ENCODE measurements around the gene BSCL2.
A peak's percentile ranks its signal among the peaks of the same experiment; 100 is the strongest.
"Not testable (repeated sequence)": the region's sequence is repeated elsewhere in the genome, so short reads cannot be mapped to it uniquely, and the experiment has no call there.

BSCL2 gene

DNA sequence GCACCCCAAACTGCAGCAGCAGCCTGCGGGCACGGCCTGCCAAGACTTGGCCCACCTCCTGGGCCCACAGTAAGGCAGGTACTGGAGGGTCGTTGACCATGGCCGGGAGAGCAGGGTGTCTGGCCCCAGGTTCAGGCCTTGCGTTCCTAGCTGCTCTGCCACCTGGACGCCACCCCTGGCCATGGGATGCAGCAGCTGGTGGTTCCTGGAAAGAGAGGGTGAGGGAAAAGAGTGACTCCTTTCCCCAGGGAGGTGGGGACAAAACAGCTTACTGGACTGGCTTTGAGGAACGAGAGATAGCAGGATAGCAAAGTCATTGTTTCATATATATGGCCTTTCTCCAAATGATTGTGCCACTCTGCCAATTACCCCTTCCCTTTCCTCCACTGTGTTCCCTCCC, 1.8 kb downstream of the BSCL2 start:
- peak overlapping the region; percentile 89 for H3K56ac ChIP-seq (ENCODE audit: low read length)
- no peak overlapping the region for H4K8ac ChIP-seq (ENCODE audit: low read depth, low read length)
- H3K18ac ChIP-seq (ENCODE audit: low read length): no peak overlapping the region
- peaks cover 9% of the 10 kb centered on the region for H3K79me2 ChIP-seq (ENCODE audit: control insufficient read depth, insufficient read depth, low read length)
- H3K4me2 ChIP-seq (ENCODE audit: low read length): peak overlapping the region; percentile 47
- peaks cover 13% of the 10 kb centered on the region for H3K4me1 ChIP-seq (ENCODE audit: control insufficient read depth, low read depth, low read length)
- H2BK15ac ChIP-seq (replicated peaks; ENCODE audit: low read depth): no peak overlapping the region
- H3K4ac ChIP-seq (ENCODE audit: low read depth, low read length): no peak overlapping the region
- H4K5ac ChIP-seq (ENCODE audit: low read length): no peak overlapping the region
- H2BK120ac ChIP-seq (ENCODE audit: low read depth, low read length): no peak overlapping the region
- no peak overlapping the region for H2BK5ac ChIP-seq (ENCODE audit: low read length)
- peak; percentile 39 for DNase-seq
- H3K79me1 ChIP-seq (ENCODE audit: low read length): peaks cover 7% of the 10 kb centered on the region
- H2AK5ac ChIP-seq (ENCODE audit: low read length): no peak overlapping the region
- peak overlapping the region; percentile 84 for H3K9ac ChIP-seq (ENCODE audit: low read length)
- H3K23ac ChIP-seq (ENCODE audit: low read length): no peak overlapping the region
- no peaks in the 10 kb centered on the region for H3K36me3 ChIP-seq (ENCODE audit: control insufficient read depth, insufficient read depth, low read length)
- peak overlapping the region; percentile 83 for H3K4me3 ChIP-seq (ENCODE audit: low read length)
- no peak overlapping the region for H3K27ac ChIP-seq (ENCODE audit: low read depth, low read length)
- WGBS (ENCODE audit: extremely low coverage, insufficient coverage, low lambda C conversion rate): no CpG with 5 or more reads among the region's 7 CpGs
- no peaks in the 10 kb centered on the region for H3K27me3 ChIP-seq (ENCODE audit: insufficient read depth, low read length, poor library complexity)

DNA sequence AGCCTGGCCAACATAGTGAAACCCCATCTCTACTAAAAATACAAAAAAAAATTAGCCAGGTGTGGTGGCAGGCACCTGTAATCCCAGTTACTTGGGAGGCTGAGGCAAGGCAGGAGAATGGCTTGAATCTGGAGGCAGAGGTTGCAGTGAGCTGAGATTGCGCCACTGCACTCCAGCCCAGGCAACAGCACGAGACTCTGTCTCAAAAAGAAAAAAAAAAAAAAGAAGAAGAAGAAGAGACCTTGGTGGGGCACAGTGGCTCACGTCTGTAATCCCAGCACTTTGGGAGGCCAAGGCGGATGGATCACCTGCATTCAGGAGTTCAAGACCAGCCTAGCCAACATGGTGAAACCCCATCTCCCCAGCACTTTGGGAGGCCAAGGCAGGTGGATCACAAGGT, 3.3 kb downstream of the BSCL2 start:
- H3K27me3 ChIP-seq (ENCODE audit: insufficient read depth, low read length, poor library complexity); H3K27ac ChIP-seq (ENCODE audit: low read depth, low read length); H3K9ac ChIP-seq (ENCODE audit: low read length); H2BK120ac ChIP-seq (ENCODE audit: low read depth, low read length); H4K8ac ChIP-seq (ENCODE audit: low read depth, low read length); H3K79me2 ChIP-seq (ENCODE audit: control insufficient read depth, insufficient read depth, low read length); H2AK5ac ChIP-seq (ENCODE audit: low read length); DNase-seq; H3K4me1 ChIP-seq (ENCODE audit: control insufficient read depth, low read depth, low read length); H3K56ac ChIP-seq (ENCODE audit: low read length); H4K5ac ChIP-seq (ENCODE audit: low read length); H3K36me3 ChIP-seq (ENCODE audit: control insufficient read depth, insufficient read depth, low read length); H3K79me1 ChIP-seq (ENCODE audit: low read length); H3K4me3 ChIP-seq (ENCODE audit: low read length); H2BK5ac ChIP-seq (ENCODE audit: low read length); H2BK15ac ChIP-seq (replicated peaks; ENCODE audit: low read depth); H3K4me2 ChIP-seq (ENCODE audit: low read length); H3K4ac ChIP-seq (ENCODE audit: low read depth, low read length); H3K18ac ChIP-seq (ENCODE audit: low read length); H3K23ac ChIP-seq (ENCODE audit: low read length): not testable (repeated sequence)
- WGBS (ENCODE audit: extremely low coverage, insufficient coverage, low lambda C conversion rate): no CpG with 5 or more reads among the region's 4 CpGs

DNA sequence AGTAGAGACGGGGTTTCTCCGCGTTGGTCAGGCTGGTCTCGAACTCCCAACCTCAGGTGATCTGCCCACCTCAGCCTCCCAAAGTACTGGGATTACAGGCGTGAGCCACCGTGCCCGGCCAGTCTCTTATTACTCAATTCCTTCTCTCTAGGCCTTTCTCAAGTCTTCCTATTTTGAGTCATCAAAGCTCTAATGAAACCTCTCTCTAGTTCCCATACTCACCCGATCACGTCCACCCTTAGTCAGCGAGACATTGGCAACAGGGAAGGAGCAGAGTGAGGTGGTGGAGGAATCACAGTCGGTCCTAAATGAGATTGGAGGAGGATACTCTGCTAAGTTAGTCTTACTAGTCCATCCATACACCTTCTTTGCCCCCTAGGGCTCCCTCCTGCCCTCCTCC, 5.0 kb downstream of the BSCL2 start:
- no CpG with 5 or more reads among the region's 11 CpGs for WGBS (ENCODE audit: extremely low coverage, insufficient coverage, low lambda C conversion rate)
- Histone ChIP-seq H3K27me3 (ENCODE audit: insufficient read depth, low read length, poor library complexity) (no peaks in the 10 kb centered on the region), H3K4me3 (ENCODE audit: low read length) (no peak overlapping the region), H3K27ac (ENCODE audit: low read depth, low read length) (no peak overlapping the region), H3K56ac (ENCODE audit: low read length) (no peak overlapping the region), H4K5ac (ENCODE audit: low read length) (no peak overlapping the region), H3K4me2 (ENCODE audit: low read length) (no peak overlapping the region), H3K9ac (ENCODE audit: low read length) (no peak overlapping the region), H2AK5ac (ENCODE audit: low read length) (no peak overlapping the region), H3K79me1 (ENCODE audit: low read length) (peaks cover 7% of the 10 kb centered on the region), H3K79me2 (ENCODE audit: control insufficient read depth, insufficient read depth, low read length) (peaks cover 9% of the 10 kb centered on the region), H3K4me1 (ENCODE audit: control insufficient read depth, low read depth, low read length) (no peaks in the 10 kb centered on the region), H2BK120ac (ENCODE audit: low read depth, low read length) (no peak overlapping the region), H2BK5ac (ENCODE audit: low read length) (no peak overlapping the region), H3K18ac (ENCODE audit: low read length) (no peak overlapping the region), H3K4ac (ENCODE audit: low read depth, low read length) (no peak overlapping the region), H4K8ac (ENCODE audit: low read depth, low read length) (no peak overlapping the region), H3K36me3 (ENCODE audit: control insufficient read depth, insufficient read depth, low read length) (no peaks in the 10 kb centered on the region), H2BK15ac (replicated peaks; ENCODE audit: low read depth) (no peak overlapping the region), H3K23ac (ENCODE audit: low read length) (no peak overlapping the region)
- DNase-seq: no peak

DNA sequence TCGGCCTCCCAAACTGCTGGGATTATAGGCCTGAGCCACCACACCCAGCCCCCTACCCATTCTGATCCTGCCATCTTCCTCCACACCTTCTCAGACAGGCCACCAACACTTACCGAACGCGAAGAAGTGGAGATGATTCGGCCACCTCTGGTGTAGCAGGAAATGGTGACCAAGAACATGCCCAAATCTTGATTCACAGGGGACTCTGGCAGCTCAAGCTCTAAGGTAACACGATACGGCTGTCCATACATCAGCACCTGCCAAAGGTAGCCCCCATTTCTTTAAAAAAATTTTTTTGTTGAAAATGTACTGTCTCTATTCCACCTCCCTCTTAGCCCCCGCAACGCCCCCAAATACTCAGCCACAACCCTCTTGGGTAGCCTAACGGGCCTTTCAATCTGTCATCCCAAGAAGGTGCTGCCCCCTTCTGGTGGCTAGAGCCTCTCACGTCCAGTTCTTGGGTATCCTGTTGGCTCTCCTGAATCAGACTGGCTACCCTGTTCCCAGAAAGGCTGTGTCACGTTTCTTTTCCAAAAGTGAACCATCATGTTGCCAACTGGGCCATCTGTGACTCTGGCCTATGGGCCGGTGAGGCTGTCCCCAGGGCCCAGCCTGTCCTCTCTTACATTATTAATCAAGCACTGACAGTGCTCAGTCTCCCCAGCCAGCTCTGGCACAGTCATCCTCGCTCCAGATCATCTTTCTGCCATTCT, 12.6 kb downstream of the BSCL2 start:
- H3K36me3 ChIP-seq (ENCODE audit: control insufficient read depth, insufficient read depth, low read length): peaks cover 4% of the 10 kb centered on the region
- no peaks in the 10 kb centered on the region for H3K4me1 ChIP-seq (ENCODE audit: control insufficient read depth, low read depth, low read length)
- no peak overlapping the region for H3K27ac ChIP-seq (ENCODE audit: low read depth, low read length)
- H3K4me3 ChIP-seq (ENCODE audit: low read length): no peak overlapping the region
- H4K5ac ChIP-seq (ENCODE audit: low read length): no peak overlapping the region
- H2BK5ac ChIP-seq (ENCODE audit: low read length): no peak overlapping the region
- H3K4me2 ChIP-seq (ENCODE audit: low read length): no peak overlapping the region
- H3K18ac ChIP-seq (ENCODE audit: low read length): no peak overlapping the region
- no peak overlapping the region for H3K23ac ChIP-seq (ENCODE audit: low read length)
- no peaks in the 10 kb centered on the region for H3K79me1 ChIP-seq (ENCODE audit: low read length)
- H3K56ac ChIP-seq (ENCODE audit: low read length): no peak overlapping the region
- H3K79me2 ChIP-seq (ENCODE audit: control insufficient read depth, insufficient read depth, low read length): no peaks in the 10 kb centered on the region
- H3K9ac ChIP-seq (ENCODE audit: low read length): no peak overlapping the region
- no peak overlapping the region for H2BK120ac ChIP-seq (ENCODE audit: low read depth, low read length)
- peak; percentile 89 for DNase-seq
- H2BK15ac ChIP-seq (replicated peaks; ENCODE audit: low read depth): no peak overlapping the region
- H3K4ac ChIP-seq (ENCODE audit: low read depth, low read length): no peak overlapping the region
- H3K27me3 ChIP-seq (ENCODE audit: insufficient read depth, low read length, poor library complexity): no peaks in the 10 kb centered on the region
- no CpG with 5 or more reads among the region's 14 CpGs for WGBS (ENCODE audit: extremely low coverage, insufficient coverage, low lambda C conversion rate)
- no peak overlapping the region for H2AK5ac ChIP-seq (ENCODE audit: low read length)
- H4K8ac ChIP-seq (ENCODE audit: low read depth, low read length): no peak overlapping the region

DNA sequence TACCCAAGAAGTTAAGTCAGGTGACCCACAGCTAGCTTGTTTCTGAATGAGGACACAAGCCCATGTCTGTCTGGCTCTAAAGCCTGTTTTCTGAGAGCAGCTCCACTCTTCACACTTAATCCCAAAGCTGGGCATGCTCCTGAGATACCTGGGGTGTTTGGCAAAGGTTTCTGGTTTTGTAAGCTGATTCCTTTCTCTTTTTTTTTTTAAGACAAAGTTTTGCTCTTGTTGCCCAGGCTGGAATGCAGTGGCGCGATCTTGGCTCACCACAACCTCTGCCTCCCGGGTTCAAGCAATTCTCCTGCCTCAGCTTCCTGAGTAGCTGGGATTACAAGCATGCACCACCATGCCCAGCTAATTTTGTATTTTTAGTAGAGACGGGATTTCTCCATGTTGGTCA, 13.6 kb downstream of the BSCL2 start:
- H3K4me1 ChIP-seq (ENCODE audit: control insufficient read depth, low read depth, low read length); H3K27ac ChIP-seq (ENCODE audit: low read depth, low read length); H2BK120ac ChIP-seq (ENCODE audit: low read depth, low read length); H3K23ac ChIP-seq (ENCODE audit: low read length); H2BK5ac ChIP-seq (ENCODE audit: low read length); H3K18ac ChIP-seq (ENCODE audit: low read length); H3K56ac ChIP-seq (ENCODE audit: low read length); H2BK15ac ChIP-seq (replicated peaks; ENCODE audit: low read depth); H3K79me1 ChIP-seq (ENCODE audit: low read length); H3K4me3 ChIP-seq (ENCODE audit: low read length); H3K4me2 ChIP-seq (ENCODE audit: low read length); H3K27me3 ChIP-seq (ENCODE audit: insufficient read depth, low read length, poor library complexity); H4K8ac ChIP-seq (ENCODE audit: low read depth, low read length); H3K9ac ChIP-seq (ENCODE audit: low read length); H3K4ac ChIP-seq (ENCODE audit: low read depth, low read length); H3K79me2 ChIP-seq (ENCODE audit: control insufficient read depth, insufficient read depth, low read length); H4K5ac ChIP-seq (ENCODE audit: low read length); H3K36me3 ChIP-seq (ENCODE audit: control insufficient read depth, insufficient read depth, low read length); DNase-seq; H2AK5ac ChIP-seq (ENCODE audit: low read length): not testable (repeated sequence)
- WGBS (ENCODE audit: extremely low coverage, insufficient coverage, low lambda C conversion rate): no CpG with 5 or more reads among the region's 4 CpGs

All from mesendoderm (in vitro differentiated cells).